GM21576 (cell line): ENCODE measurements around the gene RHBDD1.
"Not testable (repeated sequence)": the region's sequence is repeated elsewhere in the genome, so short reads cannot be mapped to it uniquely, and the experiment has no call there.

Experiments used
- ATAC-seq: cut with Tn5 transposase; IDR thresholded peaks from one replicate; pipeline ENCODE4 v1.9.1; 2021; ENCODE audit warnings: mild to moderate bottlenecking, moderate library complexity; ENCODE audit not compliant: unreplicated experiment

RHBDD1 gene

GRCh38 chr2:226839951-226840350 is 4.1 kb downstream of the RHBDD1 start:
- no peak for ATAC-seq

GRCh38 chr2:226843001-226843400 is 7.1 kb downstream of the RHBDD1 start:
- ATAC-seq = not testable (repeated sequence)

- ATAC-seq = peak; percentile 57
Observed at GRCh38 chr2:226845386-226846116, 9.7 kb downstream of the RHBDD1 start.

GRCh38 chr2:226847090-226847489 is 11.2 kb downstream of the RHBDD1 start:
- ATAC-seq = no peak

- ATAC-seq = no peak
Observed at GRCh38 chr2:226847511-226847910, 11.7 kb downstream of the RHBDD1 start.

- ATAC-seq = no peak
Observed at GRCh38 chr2:226849349-226849748, 13.5 kb downstream of the RHBDD1 start.

GRCh38 chr2:226850024-226850423 is 14.2 kb downstream of the RHBDD1 start:
- ATAC-seq = no peak

GRCh38 chr2:226855787-226856186 is 19.9 kb downstream of the RHBDD1 start:
- no peak for ATAC-seq

- ATAC-seq = no peak
Observed at GRCh38 chr2:226860087-226860486, 24.2 kb downstream of the RHBDD1 start.

GRCh38 chr2:226862623-226863022 is 26.8 kb downstream of the RHBDD1 start:
- peak; percentile 81 for ATAC-seq

- no peak for ATAC-seq
Observed at GRCh38 chr2:226865273-226865672, 29.4 kb downstream of the RHBDD1 start.

- no peak for ATAC-seq
Observed at GRCh38 chr2:226865710-226866109, 29.9 kb downstream of the RHBDD1 start.

- ATAC-seq = no peak
Observed at GRCh38 chr2:226868331-226869162, 32.7 kb downstream of the RHBDD1 start.

- no peak for ATAC-seq
Observed at GRCh38 chr2:226869371-226869770, 33.5 kb downstream of the RHBDD1 start.

- peak; percentile 51 for ATAC-seq
Observed at GRCh38 chr2:226873051-226873620, 37.3 kb downstream of the RHBDD1 start.

GRCh38 chr2:226873826-226874225 is 38.0 kb downstream of the RHBDD1 start:
- no peak for ATAC-seq

GRCh38 chr2:226874749-226875148 is 38.9 kb downstream of the RHBDD1 start:
- ATAC-seq = no peak

- no peak for ATAC-seq
Observed at GRCh38 chr2:226875438-226876225, 39.8 kb downstream of the RHBDD1 start.

GRCh38 chr2:226877491-226877890 is 41.6 kb downstream of the RHBDD1 start:
- ATAC-seq = no peak

- ATAC-seq = no peak
Observed at GRCh38 chr2:226881287-226881686, 45.4 kb downstream of the RHBDD1 start.

GRCh38 chr2:226882606-226883005 is 46.8 kb downstream of the RHBDD1 start:
- no peak for ATAC-seq
